ENCODE data around the gene EXTL1.

GRCh38 chr1:26016258-26016952 is 5.2 kb upstream of the EXTL1 start:
- TF ChIP-seq CTCF (IDR thresholded peaks at IDR 0.05) (no peak), EZH2 (IDR thresholded peaks at IDR 0.05) (no peak), EZH2phosphoT487 (IDR thresholded peaks at IDR 0.05) (no peak)
